DMS53 (cell line): ENCODE measurements around the gene ATP5PO.
"Not testable (repeated sequence)": the region's sequence is repeated elsewhere in the genome, so short reads cannot be mapped to it uniquely, and the experiment has no call there.

Source experiments
- DNase-seq: peaks from one replicate; lab custom pipeline; 2025; lab: John Stamatoyannopoulos, UW

ATP5PO gene

GRCh38 chr21:33940881-33941245 is 25.3 kb upstream of the ATP5PO start:
- no peak for DNase-seq

- DNase-seq, result no peak
These were observed 24.7 kb upstream of the ATP5PO start for GRCh38 chr21:33940164-33940880.

- no peak for DNase-seq
These were observed 23.6 kb upstream of the ATP5PO start for GRCh38 chr21:33939226-33939625.

GRCh38 chr21:33938381-33938780 is 22.8 kb upstream of the ATP5PO start:
- no peak for DNase-seq

- no peak for DNase-seq
These were observed 22.3 kb upstream of the ATP5PO start for GRCh38 chr21:33937931-33938339.

GRCh38 chr21:33937146-33937545 is 21.5 kb upstream of the ATP5PO start:
- DNase-seq, result no peak

GRCh38 chr21:33936301-33937038 is 20.9 kb upstream of the ATP5PO start:
- no peak for DNase-seq

GRCh38 chr21:33932731-33933130 is 17.1 kb upstream of the ATP5PO start:
- DNase-seq, result no peak

- DNase-seq, result peak; percentile 50
These were observed 16.3 kb upstream of the ATP5PO start for GRCh38 chr21:33931799-33932390.

GRCh38 chr21:33931052-33931798 is 15.6 kb upstream of the ATP5PO start:
- peak; percentile 62 for DNase-seq

GRCh38 chr21:33926248-33926647 is 10.6 kb upstream of the ATP5PO start:
- DNase-seq, result not testable (repeated sequence)

GRCh38 chr21:33924766-33925100 is 9.1 kb upstream of the ATP5PO start:
- DNase-seq, result peak; percentile 11

- DNase-seq, result peak; percentile 86
These were observed 8.6 kb upstream of the ATP5PO start for GRCh38 chr21:33924079-33924765.

- DNase-seq, result no peak
These were observed 1.8 kb upstream of the ATP5PO start for GRCh38 chr21:33917421-33917820.

GRCh38 chr21:33916200-33916567 is 580 bp upstream of the ATP5PO start:
- peak; percentile 39 for DNase-seq

- DNase-seq, result no peak
These were observed 1.4 kb downstream of the ATP5PO start for GRCh38 chr21:33914188-33914587.

- no peak for DNase-seq
These were observed 5.8 kb downstream of the ATP5PO start for GRCh38 chr21:33909756-33910155.

GRCh38 chr21:33908760-33909159 is 6.8 kb downstream of the ATP5PO start:
- no peak for DNase-seq

GRCh38 chr21:33904041-33904440 is 11.6 kb downstream of the ATP5PO start:
- DNase-seq, result no peak

- DNase-seq, result no peak
These were observed 13.3 kb downstream of the ATP5PO start for GRCh38 chr21:33902349-33902748.

- DNase-seq, result peak; percentile 84
These were observed 14.0 kb downstream of the ATP5PO start for GRCh38 chr21:33901412-33902288.
